H1 (cell line): ENCODE measurements around the gene GNG10. TPM values are rescaled to one million over a fixed set of nuclear protein-coding genes. Genes with fewer than 3 reads are reported as not detected.

ENCODE experiments used
- CTCF ChIA-PET: fragments of 300-600 bp; sonication (Branson Sonifier 250); formaldehyde crosslinking; loops from one replicate; lab custom pipeline; 2021; ENCODE audit not compliant: partially characterized antibody; lab: Charles Lee
- POLR2A ChIA-PET: fragments of 300-600 bp; sonication (Branson Sonifier 250); formaldehyde crosslinking; loops from one replicate; lab custom pipeline; 2021; ENCODE audit warnings: inconsistent platforms; ENCODE audit not compliant: partially characterized antibody; lab: Charles Lee
- DNase-seq, 2 experiments: peaks; one replicate each; pipeline versions ENCODE4 v3.0.0 to v3.0.0-alpha.2; 2010 to 2022; ENCODE audit warnings: low spot score in 2 of 2, low read depth in 1 of 2, mixed read lengths in 1 of 2
- FAIRE-seq: peaks from 2 replicates; lab custom pipeline; 2011; peaks lifted over from hg19 to GRCh38; lab: Jason Lieb, UNC
- H2AFZ ChIP-seq: 2 replicates; pipeline ENCODE4 v1.8.1; 2012; ENCODE audit warnings: low read length, inconsistent platforms
- H2AK5ac ChIP-seq: 2 replicates; pipeline ENCODE4 v1.6.1; 2013; ENCODE audit warnings: low read depth, low read length
- H2BK120ac ChIP-seq: replicated peaks from 2 replicates; pipeline ENCODE3; 2013; ENCODE audit warnings: low read depth, low read length, inconsistent platforms
- H2BK12ac ChIP-seq: 2 replicates; pipeline ENCODE4 v1.6.1; 2013; ENCODE audit warnings: low read depth, low read length
- H2BK15ac ChIP-seq: 2 replicates; pipeline ENCODE4 v1.6.1; 2013; ENCODE audit warnings: low read length
- H2BK20ac ChIP-seq: 2 replicates; pipeline ENCODE4 v1.6.1; 2013; ENCODE audit warnings: low read length
- H2BK5ac ChIP-seq: 2 replicates; pipeline ENCODE4 v1.6.1; 2013; ENCODE audit warnings: low read depth, low read length
- H3K14ac ChIP-seq: 2 replicates; pipeline ENCODE4 v1.6.1; 2013; ENCODE audit warnings: inconsistent platforms; ENCODE audit not compliant: insufficient read length
- H3K18ac ChIP-seq: 2 replicates; pipeline ENCODE4 v1.6.1; 2013; ENCODE audit warnings: low read length; ENCODE audit errors: extremely low read depth
- H3K23ac ChIP-seq: 2 replicates; pipeline ENCODE4 v1.6.1; 2013; ENCODE audit warnings: inconsistent platforms; ENCODE audit not compliant: insufficient read length
- H3K23me2 ChIP-seq: 2 replicates; pipeline ENCODE4 v1.6.1; 2013; ENCODE audit warnings: low read depth, low read length
- H3K27ac ChIP-seq: 2 replicates; pipeline ENCODE4 v1.6.1; 2011; ENCODE audit warnings: low read depth, low read length, inconsistent platforms
- H3K27me3 ChIP-seq, 4 experiments: replicated peaks in 1 of 4; 1 replicate in 1 of 4; 2 replicates in 3 of 4; pipeline versions ENCODE4 v1.6.1 to v1.8.1; 2011 to 2013; ENCODE audit warnings: low read length in 3 of 4, mild to moderate bottlenecking in 3 of 4, inconsistent platforms in 2 of 4, mixed read lengths in 2 of 4, moderate library complexity in 1 of 4; ENCODE audit not compliant: control insufficient read depth in 3 of 4, insufficient read depth in 3 of 4; ENCODE audit errors: extremely low read depth in 1 of 4
- H3K36me3 ChIP-seq, 4 experiments: 2 replicates each; pipeline versions ENCODE4 v1.6.1 to v1.8.1; 2011 to 2013; ENCODE audit warnings: mild to moderate bottlenecking in 4 of 4, low read length in 3 of 4, moderate library complexity in 2 of 4, control low read depth in 1 of 4, inconsistent platforms in 1 of 4; ENCODE audit not compliant: insufficient read depth in 4 of 4, control insufficient read depth in 2 of 4
- H3K4ac ChIP-seq: replicated peaks from 2 replicates; pipeline ENCODE3; 2013; ENCODE audit warnings: low read length, low read depth, mixed read lengths, inconsistent platforms; ENCODE audit not compliant: insufficient read length
- H3K4me1 ChIP-seq, 4 experiments: replicated peaks in 1 of 4; 1 replicate in 1 of 4; 2 replicates in 3 of 4; pipeline versions ENCODE4 v1.6.1 to v1.8.1; 2011 to 2013; ENCODE audit warnings: low read length in 3 of 4, inconsistent platforms in 2 of 4, mixed read lengths in 1 of 4; ENCODE audit not compliant: insufficient read depth in 4 of 4, control insufficient read depth in 3 of 4
- H3K4me2 ChIP-seq, 2 experiments: 2 replicates each; pipeline versions ENCODE4 v1.6.1 to v1.8.1; 2011 to 2013; ENCODE audit warnings: low read depth in 2 of 2, low read length in 2 of 2, control low read depth in 1 of 2, inconsistent platforms in 1 of 2, mild to moderate bottlenecking in 1 of 2; ENCODE audit not compliant: insufficient read depth in 1 of 2
- H3K4me3 ChIP-seq, 4 experiments: fragments of 200-600, 300-600 bp in 1 of 4; sonication (generic), shearing (Covaris generic), sonication (Bioruptor Twin) in 1 of 4; 2 replicates each; pipeline versions ENCODE4 v1.5.1 to v1.8.1; 2011 to 2016; ENCODE audit warnings: low read length in 4 of 4, low read depth in 3 of 4, control low read depth in 2 of 4, inconsistent platforms in 2 of 4, mild to moderate bottlenecking in 2 of 4, mixed read lengths in 1 of 4, moderate library complexity in 1 of 4; ENCODE audit not compliant: insufficient read depth in 2 of 4; ENCODE audit errors: extremely low read depth in 1 of 4
- H3K56ac ChIP-seq: replicated peaks from 2 replicates; pipeline ENCODE3; 2013; ENCODE audit warnings: low read depth, mild to moderate bottlenecking, mixed read lengths, low read length, inconsistent platforms; ENCODE audit not compliant: insufficient read length
- H3K79me1 ChIP-seq: 2 replicates; pipeline ENCODE4 v1.6.1; 2013; ENCODE audit warnings: low read depth, low read length, control low read depth
- H3K79me2 ChIP-seq, 2 experiments: 2 replicates each; pipeline versions ENCODE4 v1.6.1 to v1.8.1; 2012 to 2013; ENCODE audit warnings: low read length in 2 of 2, mild to moderate bottlenecking in 2 of 2, inconsistent platforms in 1 of 2; ENCODE audit not compliant: insufficient read depth in 2 of 2, control insufficient read depth in 1 of 2
- H3K9ac ChIP-seq, 4 experiments: replicated peaks in 1 of 4; 1 replicate in 1 of 4; 2 replicates in 3 of 4; pipeline versions ENCODE4 v1.6.1 to v1.8.1; 2011 to 2013; ENCODE audit warnings: low read depth in 3 of 4, low read length in 3 of 4, control low read depth in 2 of 4, mild to moderate bottlenecking in 2 of 4, moderate library complexity in 2 of 4, inconsistent platforms in 1 of 4; ENCODE audit errors: extremely low read depth in 1 of 4
- H3K9me3 ChIP-seq, 2 experiments: 2 replicates each; pipeline versions ENCODE4 v1.6.1 to v1.8.1; 2012 to 2013; ENCODE audit warnings: mild to moderate bottlenecking in 2 of 2, moderate library complexity in 2 of 2, control low read depth in 1 of 2, inconsistent platforms in 1 of 2, low read depth in 1 of 2, low read length in 1 of 2, mixed read lengths in 1 of 2; ENCODE audit not compliant: insufficient read depth in 2 of 2
- H4K20me1 ChIP-seq, 2 experiments: replicated peaks in 1 of 2; 2 replicates each; pipeline versions ENCODE3 to v1.8.1; 2011 to 2013; ENCODE audit warnings: inconsistent platforms in 2 of 2, low read length in 2 of 2, mild to moderate bottlenecking in 1 of 2; ENCODE audit not compliant: insufficient read depth in 2 of 2, control insufficient read depth in 1 of 2
- H4K5ac ChIP-seq: 2 replicates; pipeline ENCODE4 v1.6.1; 2013; ENCODE audit warnings: low read length, low read depth, mixed read lengths, inconsistent platforms; ENCODE audit not compliant: insufficient read length
- H4K8ac ChIP-seq: 2 replicates; pipeline ENCODE4 v1.8.0; 2013; ENCODE audit warnings: mild to moderate bottlenecking, moderate library complexity, low read length, inconsistent platforms; ENCODE audit not compliant: insufficient read depth; ENCODE audit errors: extremely low read depth
- H4K91ac ChIP-seq: replicated peaks from 2 replicates; pipeline ENCODE3; 2013; ENCODE audit warnings: low read length, mixed read lengths, inconsistent platforms; ENCODE audit not compliant: insufficient read length
- BCL11A ChIP-seq, 2 experiments: IDR thresholded peaks; one replicate each; pipeline ENCODE4 v1.6.1; 2011; ENCODE audit warnings: low read depth in 2 of 2, low read length in 2 of 2, mild to moderate bottlenecking in 2 of 2
- CBX8 ChIP-seq: fragments of 300-800, 300-1000 bp; sonication (generic); IDR thresholded peaks from 2 replicates; pipeline ENCODE4 v1.7.1; 2016; ENCODE audit warnings: low read depth, low read length, borderline replicate concordance
- EGR1 ChIP-seq: IDR thresholded peaks from 2 replicates; pipeline ENCODE4 v1.6.1; 2011; ENCODE audit warnings: low read depth, low read length, borderline replicate concordance
- NANOG ChIP-seq: IDR thresholded peaks from 2 replicates; pipeline ENCODE4 v1.6.1; 2011; ENCODE audit warnings: low read length, low read depth, mild to moderate bottlenecking, inconsistent platforms; ENCODE audit not compliant: insufficient read depth, poor library complexity, severe bottlenecking
- POLR2A ChIP-seq, 2 experiments: IDR thresholded peaks; 1 replicate in 1 of 2; 2 replicates in 1 of 2; pipeline ENCODE4 v1.6.1; 2011; ENCODE audit warnings: low read depth in 2 of 2, low read length in 2 of 2, mild to moderate bottlenecking in 2 of 2; ENCODE audit errors: control extremely low read depth in 1 of 2
- RAD21 ChIP-seq, 2 experiments: IDR thresholded peaks in 1 of 2; conservative IDR thresholded peaks in 1 of 2; 2 replicates each; pipeline ENCODE4 v1.6.1; 2011; ENCODE audit warnings: low read depth in 2 of 2, low read length in 2 of 2, improper control_type of control experiment in 1 of 2, inconsistent platforms in 1 of 2, mild to moderate bottlenecking in 1 of 2, moderate library complexity in 1 of 2
- RBBP5 ChIP-seq: IDR thresholded peaks from 2 replicates; pipeline ENCODE4 v1.7.1; 2012; ENCODE audit warnings: low read depth, mild to moderate bottlenecking, inconsistent platforms, low read length, moderate library complexity, borderline replicate concordance
- RNF2 ChIP-seq: fragments of 200-900, 300-1000 bp; sonication (generic); IDR thresholded peaks from 2 replicates; pipeline ENCODE4 v1.7.1; 2016; ENCODE audit warnings: borderline replicate concordance, low read depth, mild to moderate bottlenecking, antibody characterized with exemption, low read length; ENCODE audit not compliant: poor library complexity, severe bottlenecking; ENCODE audit errors: missing control alignments
- SIN3A ChIP-seq, 2 experiments: IDR thresholded peaks in 1 of 2; conservative IDR thresholded peaks in 1 of 2; 2 replicates each; pipeline ENCODE4 v1.6.1; 2011 to 2012; ENCODE audit warnings: low read length in 2 of 2, improper control_type of control experiment in 1 of 2, low read depth in 1 of 2, mild to moderate bottlenecking in 1 of 2
- SIX5 ChIP-seq: IDR thresholded peaks from 2 replicates; pipeline ENCODE4 v1.6.1; 2011; ENCODE audit warnings: mild to moderate bottlenecking, low read depth, low read length
- TAF7 ChIP-seq: optimal IDR thresholded peaks from 2 replicates; pipeline ENCODE3; 2011; ENCODE audit warnings: low read depth, mild to moderate bottlenecking, inconsistent platforms, low read length, moderate library complexity, borderline replicate concordance
- TBP ChIP-seq: IDR thresholded peaks from 2 replicates; pipeline ENCODE4 v1.6.1; 2011; ENCODE audit warnings: low read depth, low read length, improper control_type of control experiment
- WGBS, 2 experiments: shearing (Covaris generic) in 1 of 2; methylation state at CpG; one replicate each; pipeline versions ENCODE4 v1.1.6 to v1.1.7; 2013 to 2015; ENCODE audit warnings: low lambda C conversion rate in 2 of 2, mixed read lengths in 2 of 2, inconsistent platforms in 1 of 2, low coverage in 1 of 2, missing lambda C conversion rate in 1 of 2; ENCODE audit not compliant: insufficient replicate concordance in 2 of 2, insufficient coverage in 1 of 2, insufficient read length in 1 of 2; ENCODE audit errors: extremely low coverage in 1 of 2, missing lambda C conversion rate in 1 of 2; 5-methylcytosine and 5-hydroxymethylcytosine counted together
- polyA plus RNA-seq, 7 experiments: library from polyadenylated mRNA; depleted of rRNA in 3 of 7; stranded (reverse) in 5 of 7; unstranded in 2 of 7; fragments of >200 nt in 5 of 7; fragments of 200-250 nt in 2 of 7; gene quantifications; 1 replicate in 5 of 7; 2 replicates in 1 of 7; 4 replicates in 1 of 7; pipeline versions ENCODE4 v1.2.1 to v1.2.3, GENCODE V29; 2011 to 2013; ENCODE audit warnings: missing spikeins in 2 of 7, mixed read lengths in 2 of 7
- total RNA-seq: library from RNA; stranded (reverse); fragmentation: NEBNext Ultra II Directional; extraction: Animal tissue kit (Norgen Biotek cat#: 25700); gene quantifications from 2 replicates; pipeline ENCODE4 v1.2.1, GENCODE V29; 2021

GNG10 gene
- total and polyA plus RNA-seq, 2 of the 8 experiments (the other 6 are each of a cell fraction or from before 2014, with no cell fraction given) = 24.7 to 28.5 TPM

- no peaks in the 10 kb centered on the region for H3K4me1 ChIP-seq
- H3K9me3 ChIP-seq = peaks cover 0 to 3% of the 10 kb centered on the region in 2 experiments; a peak in 1 of 4 replicates
- H3K4me3 ChIP-seq = no peak overlapping the region
- H3K4ac ChIP-seq = no peak overlapping the region
- H4K20me1 ChIP-seq = no peaks in the 10 kb centered on the region
- H3K36me3 ChIP-seq = no peaks in the 10 kb centered on the region
- POLR2A ChIA-PET = interaction anchor here (0.7 to 2.3 kb wide), 3 partner anchors 9 to 79 kb away, joined by 3 to 11 read pairs (median 8); partner anchors contain the start of genes DNAJC25 and PTGR1
- H3K79me2 ChIP-seq = no peaks in the 10 kb centered on the region
- DNase-seq (no peak), FAIRE-seq (peak; percentile 68)
- H3K23me2 ChIP-seq = no peaks in the 10 kb centered on the region
- H2BK5ac ChIP-seq = no peak overlapping the region
- H4K91ac ChIP-seq = no peak overlapping the region
- H2BK12ac ChIP-seq = no peak overlapping the region
- H4K8ac ChIP-seq = no peak overlapping the region
- no peak overlapping the region for H2BK120ac ChIP-seq
- CTCF ChIA-PET = interaction anchor here (0.6 to 3.8 kb wide), 27 partner anchors 10 to 1694 kb away, joined by 3 to 42 read pairs (median 4); partner anchors contain the start of gene PTGR1
- no peak overlapping the region for H4K5ac ChIP-seq
- no peak overlapping the region for H3K27ac ChIP-seq
- H3K56ac ChIP-seq = no peak overlapping the region
- 52% methylated on average over 2 of the region's 2 CpGs; no CpG with 5 or more reads in 1 of the 2 experiments for WGBS, 2 experiments
- H3K27me3 ChIP-seq = peaks cover 0 to 1% (median 0%) of the 10 kb centered on the region in 4 experiments; a peak in 1 of 7 replicates
- no peak overlapping the region for H2AFZ ChIP-seq
- no peak overlapping the region for H2BK15ac ChIP-seq
- no peak overlapping the region for H3K14ac ChIP-seq
- H3K23ac ChIP-seq = no peak overlapping the region
- H2BK20ac ChIP-seq = no peak overlapping the region
- H3K9ac ChIP-seq = no peak overlapping the region
- H3K18ac ChIP-seq = no peak overlapping the region
- H2AK5ac ChIP-seq = no peak overlapping the region
- H3K79me1 ChIP-seq = no peaks in the 10 kb centered on the region
- H3K4me2 ChIP-seq = no peak overlapping the region
- TF ChIP-seq POLR2A (IDR thresholded peaks at IDR 0.05; ENCODE audit: control extremely low read depth in 1 of 2, low read depth in 2 of 2, low read length in 2 of 2) = no peak
- TF ChIP-seq CBX8 = no peak
- TF ChIP-seq NANOG = no peak
- no peak for TF ChIP-seq SIN3A (conservative IDR thresholded peaks at IDR 0.05 in 1 of 2, IDR thresholded peaks at IDR 0.05 in 1 of 2; ENCODE audit: low read depth in 1 of 2, low read length in 2 of 2)
- TF ChIP-seq TAF7 = no peak
- TF ChIP-seq EGR1 = no peak
- TF ChIP-seq RBBP5 = no peak
- peak; percentile 71 to 77 for TF ChIP-seq RAD21 (IDR thresholded peaks at IDR 0.05 in 1 of 2, conservative IDR thresholded peaks at IDR 0.05 in 1 of 2; ENCODE audit: low read depth in 2 of 2, low read length in 2 of 2)
- no peak for TF ChIP-seq TBP
- TF ChIP-seq RNF2 = no peak
- no peak for TF ChIP-seq BCL11A (IDR thresholded peaks at IDR 0.05; ENCODE audit: low read depth in 2 of 2, low read length in 2 of 2)
- TF ChIP-seq SIX5 = no peak
Observed at GRCh38 chr9:111621895-111622480, 39.4 kb upstream of the GNG10 start.
